Activated CD4-positive, CD25-positive, alpha-beta regulatory T cell treated with anti-CD3 and anti-CD28 coated beads, Interleukin-2, amount 50 U/mL, for 16 hours (primary cell): ENCODE measurements around the gene PHOX2A.

Source experiments
- DNase-seq: peaks from one replicate; pipeline ENCODE4 v3.0.0-alpha.2; 2020; ENCODE audit warnings: low read depth, low spot score

PHOX2A gene

GRCh38 chr11:72249961-72250360, 6.0 kb upstream of the PHOX2A start:
- DNase-seq, result no peak

- DNase-seq, result no peak
Observed at GRCh38 chr11:72247584-72247983, 3.6 kb upstream of the PHOX2A start.

GRCh38 chr11:72245263-72245816, 1.4 kb upstream of the PHOX2A start:
- no peak for DNase-seq

- DNase-seq, result no peak
Observed at GRCh38 chr11:72244361-72245262, 636 bp upstream of the PHOX2A start.

- no peak for DNase-seq
Observed at GRCh38 chr11:72243173-72244059, 560 bp downstream of the PHOX2A start.

GRCh38 chr11:72242141-72242540, 1.8 kb downstream of the PHOX2A start:
- DNase-seq, result no peak

GRCh38 chr11:72241291-72241781, 2.6 kb downstream of the PHOX2A start:
- no peak for DNase-seq

- no peak for DNase-seq
Observed at GRCh38 chr11:72240461-72241290, 3.3 kb downstream of the PHOX2A start.

- no peak for DNase-seq
Observed at GRCh38 chr11:72239849-72240460, 4.0 kb downstream of the PHOX2A start.

- no peak for DNase-seq
Observed at GRCh38 chr11:72239313-72239848, 4.6 kb downstream of the PHOX2A start.

- DNase-seq, result no peak
Observed at GRCh38 chr11:72238492-72239312, 5.3 kb downstream of the PHOX2A start.

GRCh38 chr11:72238040-72238450, 5.9 kb downstream of the PHOX2A start:
- no peak for DNase-seq

GRCh38 chr11:72237112-72237931, 6.7 kb downstream of the PHOX2A start:
- DNase-seq, result no peak

GRCh38 chr11:72236774-72237111, 7.2 kb downstream of the PHOX2A start:
- no peak for DNase-seq

GRCh38 chr11:72236083-72236697, 7.8 kb downstream of the PHOX2A start:
- DNase-seq, result no peak

- DNase-seq, result no peak
Observed at GRCh38 chr11:72235351-72236057, 8.5 kb downstream of the PHOX2A start.

GRCh38 chr11:72234920-72235319, 9.1 kb downstream of the PHOX2A start:
- no peak for DNase-seq

GRCh38 chr11:72234514-72234830, 9.5 kb downstream of the PHOX2A start:
- DNase-seq, result no peak
